HG02870 (cell line): Measurements from ENCODE around the gene FMR1.
A peak's percentile ranks its signal among the peaks of the same experiment; 100 is the strongest.

Experiments
- ATAC-seq: cut with Tn5 transposase; IDR thresholded peaks from one replicate; pipeline ENCODE4 v1.9.1; 2021; ENCODE audit warnings: mild to moderate bottlenecking, moderate library complexity; ENCODE audit not compliant: unreplicated experiment

FMR1 gene

GRCh38 chrX:147911192-147912022 lies at the start of gene FMR1:
TSS of gene FMR1 (plus strand) at chrX:147911919. CDS start at chrX:147912180, 261 bp downstream.
- peak; percentile 79 for ATAC-seq

- ATAC-seq: peak; percentile 98
Observed at GRCh38 chrX:147875866-147876596, 35.7 kb upstream of the FMR1 start.

- no peak for ATAC-seq
Observed at GRCh38 chrX:147876849-147877646, 34.7 kb upstream of the FMR1 start.

- ATAC-seq: no peak
Observed at GRCh38 chrX:147877726-147878125, 34.0 kb upstream of the FMR1 start.

- peak; percentile 73 for ATAC-seq
Observed at GRCh38 chrX:147884958-147885357, 26.8 kb upstream of the FMR1 start.

- no peak for ATAC-seq
Observed at GRCh38 chrX:147890756-147891155, 21.0 kb upstream of the FMR1 start.

- ATAC-seq: no peak
Observed at GRCh38 chrX:147891896-147892295, 19.8 kb upstream of the FMR1 start.

GRCh38 chrX:147893741-147894140 lies 18.0 kb upstream of the FMR1 start:
- ATAC-seq: no peak

GRCh38 chrX:147894366-147894963 lies 17.3 kb upstream of the FMR1 start:
- ATAC-seq: peak; percentile 74

GRCh38 chrX:147897117-147897516 lies 14.6 kb upstream of the FMR1 start:
- no peak for ATAC-seq

GRCh38 chrX:147898951-147899350 lies 12.8 kb upstream of the FMR1 start:
- ATAC-seq: no peak

GRCh38 chrX:147899379-147900114 lies 12.2 kb upstream of the FMR1 start:
- ATAC-seq: no peak

- ATAC-seq: no peak
Observed at GRCh38 chrX:147900349-147900748, 11.4 kb upstream of the FMR1 start.

- ATAC-seq: no peak
Observed at GRCh38 chrX:147901461-147902126, 10.1 kb upstream of the FMR1 start.

- ATAC-seq: no peak
Observed at GRCh38 chrX:147902270-147902669, 9.4 kb upstream of the FMR1 start.

- ATAC-seq: no peak
Observed at GRCh38 chrX:147908106-147908505, 3.6 kb upstream of the FMR1 start.

GRCh38 chrX:147910607-147911006 lies 1.1 kb upstream of the FMR1 start:
- no peak for ATAC-seq

- ATAC-seq: peak; percentile 36
Observed at GRCh38 chrX:147912093-147912801, 528 bp downstream of the FMR1 start.

GRCh38 chrX:147913570-147913969 lies 1.9 kb downstream of the FMR1 start:
- no peak for ATAC-seq
